CD8-positive, alpha-beta memory T cell (primary cell): ENCODE data around the gene SDK1. TPM values are rescaled to one million over a fixed set of nuclear protein-coding genes. Genes with fewer than 3 reads are reported as not detected.

Experiments used
- CTCF ChIA-PET: fragments of 350-600 bp; sonication (Branson Sonifier 250); formaldehyde crosslinking; loops from one replicate; lab custom pipeline; 2021; ENCODE audit warnings: antibody characterized with exemption; lab: Charles Lee
- POLR2A ChIA-PET: fragments of 350-600 bp; sonication (Branson Sonifier 250); formaldehyde crosslinking; loops from one replicate; lab custom pipeline; 2021; ENCODE audit warnings: antibody characterized with exemption; lab: Charles Lee
- DNase-seq, 5 donors: peaks; one replicate each; pipeline versions ENCODE4 v3.0.0 to v3.0.0-alpha.2; 2020 to 2022; ENCODE audit warnings: mixed read lengths in 1 of 5
- H3K27ac ChIP-seq: one replicate; pipeline ENCODE4 v1.7.0; 2013; ENCODE audit warnings: low read depth, mild to moderate bottlenecking, low read length, moderate library complexity
- H3K27me3 ChIP-seq: 2 replicates; pipeline ENCODE4 v1.7.0; 2013; ENCODE audit warnings: low read length, mild to moderate bottlenecking; ENCODE audit not compliant: insufficient read depth, poor library complexity, severe bottlenecking
- H3K36me3 ChIP-seq: 2 replicates; pipeline ENCODE4 v1.7.0; 2013; ENCODE audit warnings: mild to moderate bottlenecking, low read length, moderate library complexity; ENCODE audit not compliant: insufficient read depth
- H3K4me1 ChIP-seq: 2 replicates; pipeline ENCODE4 v1.7.0; 2013; ENCODE audit warnings: mild to moderate bottlenecking, low read length, moderate library complexity; ENCODE audit not compliant: insufficient read depth
- H3K4me3 ChIP-seq: 2 replicates; pipeline ENCODE4 v1.7.0; 2013; ENCODE audit warnings: mild to moderate bottlenecking, low read length
- H3K9me3 ChIP-seq: 2 replicates; pipeline ENCODE4 v1.7.0; 2013; ENCODE audit warnings: mild to moderate bottlenecking, low read length
- H3K27ac Mint-ChIP-seq, 8 donors: one replicate each; pipeline ENCODE4 v1.8.0; 2020 to 2021; ENCODE audit warnings: mixed read lengths in 8 of 8, mild to moderate bottlenecking in 6 of 8, inconsistent platforms in 3 of 8, moderate library complexity in 3 of 8
- H3K27me3 Mint-ChIP-seq, 2 donors: one replicate each; pipeline ENCODE4 v1.8.0; 2020 to 2021; ENCODE audit warnings: mixed read lengths in 2 of 2, mild to moderate bottlenecking in 1 of 2, moderate library complexity in 1 of 2
- H3K36me3 Mint-ChIP-seq, 3 donors: one replicate each; pipeline ENCODE4 v1.8.0; 2020 to 2021; ENCODE audit warnings: mixed read lengths in 3 of 3, inconsistent platforms in 1 of 3, mild to moderate bottlenecking in 1 of 3
- H3K4me1 Mint-ChIP-seq, 3 donors: one replicate each; pipeline ENCODE4 v1.8.0; 2020 to 2021; ENCODE audit warnings: mixed read lengths in 3 of 3, inconsistent platforms in 1 of 3, mild to moderate bottlenecking in 1 of 3
- H3K4me3 Mint-ChIP-seq, 7 donors: one replicate each; pipeline ENCODE4 v1.8.0; 2020 to 2021; ENCODE audit warnings: mixed read lengths in 7 of 7, mild to moderate bottlenecking in 6 of 7, moderate library complexity in 4 of 7, inconsistent platforms in 2 of 7
- H3K9me3 Mint-ChIP-seq, 5 donors: one replicate each; pipeline ENCODE4 v1.8.0; 2020 to 2022; ENCODE audit warnings: mixed read lengths in 5 of 5, mild to moderate bottlenecking in 3 of 5, moderate library complexity in 2 of 5, inconsistent platforms in 1 of 5
- polyA plus RNA-seq: library from polyadenylated mRNA; unstranded; fragments of 300-500 nt; fragmentation: Illumina TruSeq; gene quantifications from one replicate; pipeline ENCODE4 v1.2.3, GENCODE V29; 2021
- total RNA-seq, 2 experiments: library from RNA; stranded (reverse); gene quantifications; one replicate each; pipeline ENCODE4 v1.2.3, GENCODE V29; 2021

Gene SDK1
- total and polyA plus RNA-seq, 3 experiments from 2014 or later = 0.04 TPM; not detected in 1

DNA sequence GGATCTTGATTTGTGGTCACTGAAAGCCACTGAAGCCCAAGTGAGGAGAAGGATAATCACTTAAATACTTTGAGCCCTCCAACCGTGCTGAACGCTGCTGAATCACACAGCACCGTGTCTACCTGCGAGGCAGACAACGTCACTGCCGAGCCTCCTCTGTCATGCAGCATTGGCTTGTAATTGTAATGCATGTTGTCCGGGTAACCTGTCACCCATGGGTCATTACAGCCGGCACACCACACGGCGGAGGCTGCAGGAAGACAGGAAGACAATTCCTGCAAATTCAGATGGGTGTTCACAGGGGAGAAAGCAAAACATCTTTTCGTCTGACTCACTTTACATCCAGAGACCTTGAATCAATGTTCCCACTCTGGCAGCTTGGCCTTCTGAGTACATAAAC lies 835.0 kb downstream of the SDK1 start:
- ChIA-PET CTCF (no interaction called here), POLR2A (no interaction called here)
- H3K4me1 ChIP-seq = no peaks in the 10 kb centered on the region

DNA sequence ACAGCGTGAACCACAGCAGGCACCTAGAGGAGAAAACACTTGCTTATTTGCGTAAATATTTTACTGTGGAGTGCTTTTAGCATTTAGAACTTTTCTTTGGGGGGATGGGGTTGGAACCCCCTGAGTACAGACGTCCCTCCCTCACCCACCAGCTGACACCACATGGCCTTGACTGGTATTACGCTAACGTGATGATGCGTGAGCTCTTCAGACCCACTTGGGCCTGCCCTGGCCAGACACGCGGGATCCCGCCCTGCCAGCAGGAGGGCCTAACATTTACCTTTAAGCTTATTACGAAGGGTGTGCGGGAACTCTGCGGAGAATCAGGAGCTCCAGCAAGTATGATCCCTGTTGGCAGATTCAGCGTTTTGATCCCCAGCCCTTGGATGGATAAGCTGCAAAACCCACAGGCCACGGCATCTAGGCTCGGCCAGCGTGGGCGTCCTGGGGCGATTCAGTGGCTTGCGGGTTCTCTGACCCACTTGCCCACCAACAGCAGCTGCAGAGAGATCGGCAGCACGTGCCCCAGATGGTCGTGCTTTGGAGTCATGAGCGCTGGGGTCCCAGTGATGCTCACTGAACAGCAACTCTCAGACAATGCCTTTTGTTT lies 835.6 kb downstream of the SDK1 start:
- ChIA-PET POLR2A (no interaction called here), CTCF (no interaction called here)
- Histone ChIP-seq H3K4me1 (no peaks in the 10 kb centered on the region), H3K27ac (no peak overlapping the region), H3K9me3 (no peaks in the 10 kb centered on the region), H3K36me3 (no peaks in the 10 kb centered on the region), H3K27me3 (no peaks in the 10 kb centered on the region), H3K4me3 (no peak overlapping the region)
- H3K27me3 Mint-ChIP-seq = peaks cover 0 to 6% of the 10 kb centered on the region in 2 donors
- H3K4me3 Mint-ChIP-seq = no peak overlapping the region
- no peaks in the 10 kb centered on the region for H3K9me3 Mint-ChIP-seq
- H3K27ac Mint-ChIP-seq = no peak overlapping the region
- no peaks in the 10 kb centered on the region for H3K4me1 Mint-ChIP-seq
- no peaks in the 10 kb centered on the region for H3K36me3 Mint-ChIP-seq
- no peak for DNase-seq

More for the DNA sequence above, 835.0 kb downstream of the SDK1 start:
- H3K27me3 ChIP-seq = no peaks in the 10 kb centered on the region
- H3K9me3 Mint-ChIP-seq = no peaks in the 10 kb centered on the region
- no peak overlapping the region for H3K4me3 ChIP-seq
- H3K36me3 Mint-ChIP-seq = no peaks in the 10 kb centered on the region
- H3K4me3 Mint-ChIP-seq = no peak overlapping the region
- no peak overlapping the region for H3K27ac ChIP-seq
- H3K9me3 ChIP-seq = no peaks in the 10 kb centered on the region
- H3K36me3 ChIP-seq = no peaks in the 10 kb centered on the region
- H3K27ac Mint-ChIP-seq = no peak overlapping the region
- DNase-seq = no peak
- no peaks in the 10 kb centered on the region for H3K4me1 Mint-ChIP-seq
- H3K27me3 Mint-ChIP-seq = peaks cover 0 to 1% of the 10 kb centered on the region in 2 donors

DNA sequence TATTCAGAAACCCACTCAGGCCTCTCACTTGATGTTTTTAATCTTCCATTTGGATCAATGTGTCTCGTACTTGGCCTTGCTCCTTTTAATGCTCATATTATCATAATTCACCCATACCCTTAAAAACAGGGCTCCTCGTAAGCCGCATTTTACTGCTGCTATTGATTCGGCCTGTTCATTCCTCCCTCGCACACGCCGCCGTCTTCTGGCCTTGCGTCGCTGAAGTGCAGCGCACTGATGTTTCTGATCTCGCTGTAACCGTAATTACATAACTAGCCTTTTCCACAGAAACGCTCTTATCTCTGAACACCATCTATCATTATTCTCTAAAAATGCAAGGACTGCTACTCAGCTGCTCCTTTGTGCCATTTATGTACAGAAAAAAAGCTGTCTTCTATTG lies 836.5 kb downstream of the SDK1 start:
- H3K4me3 ChIP-seq = no peak overlapping the region
- H3K9me3 Mint-ChIP-seq = no peaks in the 10 kb centered on the region
- no peaks in the 10 kb centered on the region for H3K36me3 ChIP-seq
- H3K4me3 Mint-ChIP-seq = no peak overlapping the region
- DNase-seq = no peak
- peaks cover 0 to 6% of the 10 kb centered on the region in 2 donors for H3K27me3 Mint-ChIP-seq
- ChIA-PET POLR2A (no interaction called here), CTCF (no interaction called here)
- no peaks in the 10 kb centered on the region for H3K27me3 ChIP-seq
- no peaks in the 10 kb centered on the region for H3K4me1 Mint-ChIP-seq
- H3K9me3 ChIP-seq = no peaks in the 10 kb centered on the region
- H3K4me1 ChIP-seq = no peaks in the 10 kb centered on the region
- H3K27ac ChIP-seq = no peak overlapping the region
- no peak overlapping the region for H3K27ac Mint-ChIP-seq
- no peaks in the 10 kb centered on the region for H3K36me3 Mint-ChIP-seq

DNA sequence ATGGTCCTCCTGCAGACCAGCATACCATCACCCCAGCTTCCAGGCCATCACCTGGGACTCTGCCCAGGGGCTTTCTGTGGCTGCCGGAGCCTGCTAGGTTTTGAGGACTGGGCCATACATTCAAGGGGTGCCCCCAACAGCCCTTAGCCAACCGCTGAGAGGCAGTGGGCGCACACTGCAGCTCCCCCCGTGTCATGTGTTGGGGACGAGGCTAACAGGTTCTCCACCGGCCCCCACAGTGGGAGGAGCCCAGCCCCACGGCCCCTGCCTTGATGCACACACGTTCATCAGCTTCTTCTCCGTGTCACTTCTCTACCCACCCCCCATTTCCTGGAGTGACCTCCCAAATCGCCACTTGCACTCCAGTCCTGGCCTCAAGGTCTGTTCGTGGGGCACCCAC lies 837.8 kb downstream of the SDK1 start:
- DNase-seq = no peak
- H3K36me3 Mint-ChIP-seq = no peaks in the 10 kb centered on the region
- H3K27ac Mint-ChIP-seq = no peak overlapping the region

DNA sequence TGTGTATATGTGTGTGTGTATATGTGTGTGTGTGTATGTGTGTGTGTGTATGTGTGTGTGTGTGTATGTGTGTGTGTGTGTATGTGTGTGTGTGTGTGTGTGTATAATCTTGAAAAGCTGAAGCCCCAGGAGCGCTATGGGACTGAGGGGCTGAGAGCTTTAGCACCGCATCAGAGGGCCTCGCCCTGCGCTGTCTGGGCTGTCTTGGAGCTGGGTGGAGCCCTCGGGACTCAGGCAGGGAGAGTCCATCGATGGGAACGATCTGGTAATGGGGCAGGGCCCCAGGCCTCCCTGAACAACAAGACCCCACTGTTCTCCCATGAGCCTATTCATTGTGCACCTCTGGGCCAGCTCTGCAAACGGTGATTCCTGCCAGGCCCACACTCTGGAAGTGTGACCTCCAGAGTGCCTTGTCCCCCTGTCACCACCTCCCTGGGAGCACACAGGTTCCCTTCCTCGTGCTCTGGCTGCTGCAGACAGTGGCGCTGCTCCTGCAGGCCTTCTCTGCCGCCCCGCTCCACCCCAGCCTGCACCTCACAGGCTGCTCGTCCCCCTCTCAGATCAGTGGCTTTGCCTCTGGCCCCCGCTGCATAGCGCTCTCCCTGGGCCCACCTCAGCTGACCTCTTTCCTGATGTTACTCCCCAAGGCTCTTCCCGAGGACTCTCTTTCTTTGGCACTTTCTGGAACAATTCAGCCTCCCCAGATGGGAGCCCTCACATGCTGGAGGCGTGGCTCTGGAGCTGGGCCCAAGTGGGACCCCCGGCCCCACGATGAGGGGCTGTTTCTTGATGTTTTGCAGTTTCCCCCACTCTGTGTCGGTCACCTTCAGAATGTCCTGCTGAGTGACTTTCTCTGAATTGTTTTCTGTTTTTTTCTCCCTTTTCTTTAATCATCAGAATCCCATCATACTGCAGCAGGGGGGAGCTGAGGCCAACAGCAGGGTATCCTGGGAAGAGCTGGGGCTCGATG lies 838.9 kb downstream of the SDK1 start:
- no peaks in the 10 kb centered on the region for H3K27me3 ChIP-seq
- no peaks in the 10 kb centered on the region for H3K9me3 Mint-ChIP-seq

More for the DNA sequence above, 837.8 kb downstream of the SDK1 start:
- Mint-ChIP-seq H3K9me3 (no peaks in the 10 kb centered on the region), H3K4me3 (no peak overlapping the region), H3K27me3 (peaks cover 6 to 9% of the 10 kb centered on the region in 2 donors), H3K4me1 (no peaks in the 10 kb centered on the region)
- no peak overlapping the region for H3K27ac ChIP-seq
- no peaks in the 10 kb centered on the region for H3K9me3 ChIP-seq
- no peak overlapping the region for H3K4me3 ChIP-seq
- H3K27me3 ChIP-seq = no peaks in the 10 kb centered on the region
- H3K4me1 ChIP-seq = no peaks in the 10 kb centered on the region
- H3K36me3 ChIP-seq = no peaks in the 10 kb centered on the region
- CTCF ChIA-PET = no interaction called here
- POLR2A ChIA-PET = no interaction called here

DNA sequence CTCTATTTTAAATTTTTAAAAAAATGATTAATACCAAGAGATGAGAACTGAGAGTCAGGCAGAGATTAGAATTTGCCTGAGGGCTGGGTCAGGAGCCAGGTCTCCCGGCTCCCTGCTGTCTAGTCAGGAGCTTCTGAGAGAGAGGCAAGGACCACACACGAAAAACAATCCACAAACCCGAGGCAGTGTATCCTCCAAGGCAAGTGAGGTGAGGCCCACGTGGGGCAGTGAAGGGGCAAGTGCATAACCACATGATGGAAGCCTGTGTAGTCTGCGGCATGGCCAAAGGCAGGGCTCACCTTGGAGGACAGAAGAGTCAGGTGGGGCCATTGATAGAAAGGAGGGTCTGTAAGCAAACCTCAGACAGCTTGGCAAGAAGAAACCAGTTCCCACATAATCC lies 839.9 kb downstream of the SDK1 start:
- Mint-ChIP-seq H3K4me3 (no peak overlapping the region), H3K36me3 (no peaks in the 10 kb centered on the region), H3K4me1 (no peaks in the 10 kb centered on the region), H3K27me3 (peaks cover 11 to 18% of the 10 kb centered on the region in 2 donors), H3K9me3 (no peaks in the 10 kb centered on the region), H3K27ac (no peak overlapping the region)
- Histone ChIP-seq H3K9me3 (no peaks in the 10 kb centered on the region), H3K27ac (no peak overlapping the region), H3K4me1 (no peaks in the 10 kb centered on the region), H3K27me3 (no peaks in the 10 kb centered on the region), H3K4me3 (no peak overlapping the region), H3K36me3 (no peaks in the 10 kb centered on the region)
- POLR2A ChIA-PET = no interaction called here
- CTCF ChIA-PET = no interaction called here
- DNase-seq = no peak

More for the DNA sequence above, 838.9 kb downstream of the SDK1 start:
- no peaks in the 10 kb centered on the region for H3K36me3 ChIP-seq
- no peaks in the 10 kb centered on the region for H3K36me3 Mint-ChIP-seq
- H3K4me3 ChIP-seq = no peak overlapping the region
- ChIA-PET POLR2A (no interaction called here), CTCF (no interaction called here)
- H3K27ac ChIP-seq = no peak overlapping the region
- H3K9me3 ChIP-seq = no peaks in the 10 kb centered on the region
- DNase-seq = no peak
- H3K27me3 Mint-ChIP-seq = peaks cover 11 to 13% of the 10 kb centered on the region in 2 donors
- H3K4me1 Mint-ChIP-seq = no peaks in the 10 kb centered on the region
- no peak overlapping the region for H3K27ac Mint-ChIP-seq
- no peak overlapping the region for H3K4me3 Mint-ChIP-seq
- H3K4me1 ChIP-seq = no peaks in the 10 kb centered on the region

DNA sequence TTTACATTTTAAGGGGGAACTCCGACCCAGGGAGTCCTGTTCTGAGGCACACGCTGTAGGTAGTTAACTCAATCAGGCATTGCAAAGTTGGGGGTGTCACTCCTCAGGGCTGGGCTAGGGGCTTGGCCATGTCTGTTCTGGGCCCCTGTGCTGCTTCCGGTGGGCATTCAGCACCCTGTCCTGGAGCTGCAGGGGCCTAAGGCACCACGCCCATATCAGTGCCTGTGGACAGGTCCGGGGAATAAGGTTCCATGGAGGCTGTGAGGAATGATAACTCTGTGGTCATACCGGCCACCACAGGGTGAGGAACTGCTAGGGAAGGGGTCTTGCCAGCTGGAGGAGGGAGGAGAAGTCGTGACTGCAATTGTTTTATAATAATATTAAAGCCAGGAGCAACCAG lies 842.0 kb downstream of the SDK1 start:
- no peak overlapping the region for H3K4me3 Mint-ChIP-seq
- H3K4me3 ChIP-seq = no peak overlapping the region

DNA sequence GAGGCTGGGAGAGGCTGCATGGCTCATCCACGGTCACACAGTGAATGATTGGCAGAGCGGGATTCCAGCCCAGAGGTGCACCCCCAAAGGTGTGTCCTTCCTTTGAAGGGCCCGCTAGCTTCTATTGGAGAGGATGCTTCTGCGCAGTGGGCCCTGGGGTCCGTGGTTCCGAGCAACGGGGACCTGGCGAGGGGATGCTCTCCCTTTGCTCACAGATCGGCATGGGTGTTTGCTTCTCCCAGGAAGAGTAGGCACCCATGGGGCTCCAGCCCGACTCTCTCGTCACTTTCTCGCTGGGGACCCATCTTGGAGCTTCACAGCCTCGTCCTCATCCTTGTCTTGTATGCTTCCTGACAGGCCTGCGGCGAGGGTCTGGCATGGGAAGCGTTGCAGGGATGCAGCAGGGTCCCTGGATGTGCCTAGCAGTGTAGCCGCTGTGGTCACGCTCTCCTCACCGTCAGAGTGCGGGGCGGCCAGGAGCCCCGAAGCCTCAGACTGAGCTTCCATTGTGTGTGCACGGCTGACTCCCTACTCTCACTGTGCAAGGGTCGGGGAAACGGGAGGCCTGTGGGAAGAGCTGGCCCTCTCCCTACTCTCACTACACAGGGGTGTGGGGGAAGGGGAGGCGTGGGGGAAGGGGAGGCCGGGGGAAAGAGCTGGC lies 842.6 kb downstream of the SDK1 start:
- H3K4me3 Mint-ChIP-seq = no peak overlapping the region
- CTCF ChIA-PET = interaction anchor here (1.3 kb wide), 1 partner anchor 15 kb away, joined by 4 read pairs; no protein-coding TSS in a partner anchor

More for the DNA sequence above, 842.0 kb downstream of the SDK1 start:
- H3K27ac ChIP-seq = no peak overlapping the region
- Mint-ChIP-seq H3K27ac (no peak overlapping the region), H3K27me3 (peaks cover 14 to 22% of the 10 kb centered on the region in 2 donors), H3K4me1 (no peaks in the 10 kb centered on the region), H3K9me3 (peaks cover 0 to under 1% (median 0%) of the 10 kb centered on the region in 5 donors), H3K36me3 (no peaks in the 10 kb centered on the region)
- no peaks in the 10 kb centered on the region for H3K27me3 ChIP-seq
- no peak for DNase-seq
- no peaks in the 10 kb centered on the region for H3K4me1 ChIP-seq
- ChIA-PET POLR2A (no interaction called here), CTCF (no interaction called here)
- H3K36me3 ChIP-seq = no peaks in the 10 kb centered on the region
- H3K9me3 ChIP-seq = no peaks in the 10 kb centered on the region

More for the DNA sequence above, 842.6 kb downstream of the SDK1 start:
- POLR2A ChIA-PET = no interaction called here
- no peak overlapping the region for H3K4me3 ChIP-seq
- no peaks in the 10 kb centered on the region for H3K4me1 ChIP-seq
- Mint-ChIP-seq H3K27ac (no peak overlapping the region), H3K4me1 (no peaks in the 10 kb centered on the region), H3K27me3 (peaks cover 16 to 22% of the 10 kb centered on the region in 2 donors), H3K36me3 (no peaks in the 10 kb centered on the region), H3K9me3 (peaks cover 0 to 4% (median 0%) of the 10 kb centered on the region in 5 donors)
- H3K27me3 ChIP-seq = no peaks in the 10 kb centered on the region
- H3K27ac ChIP-seq = no peak overlapping the region
- H3K36me3 ChIP-seq = no peaks in the 10 kb centered on the region
- H3K9me3 ChIP-seq = no peaks in the 10 kb centered on the region
- DNase-seq = no peak
